Superior temporal gyrus (tissue), 1 donor: ENCODE results near the gene SPTB.
"Not testable (repeated sequence)": the region's sequence is repeated elsewhere in the genome, so short reads cannot be mapped to it uniquely, and the experiment has no call there.

Source experiments
- DNase-seq: peaks from one replicate; pipeline ENCODE4 v3.0.0-alpha.2; 2016; ENCODE audit errors: extremely low spot score

Gene SPTB

DNA sequence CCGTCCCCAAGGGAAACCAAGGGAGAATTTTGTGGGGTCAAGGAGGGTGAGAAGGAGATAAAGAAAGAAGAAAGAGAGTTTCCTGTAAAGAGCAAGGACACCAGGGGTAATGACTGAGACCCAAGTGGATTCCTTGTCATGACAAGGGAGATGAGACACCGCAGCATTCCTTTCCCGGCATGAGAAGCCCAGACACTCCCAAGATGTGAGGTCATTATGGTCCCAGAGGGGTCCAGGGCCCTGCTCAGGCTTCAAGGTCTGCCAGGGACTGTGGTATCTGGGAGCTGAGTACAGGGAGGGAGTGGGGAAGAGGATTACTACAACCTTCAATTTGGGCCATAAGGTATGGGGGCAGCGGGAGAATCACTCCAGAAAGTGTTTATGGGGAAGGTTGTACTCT lies 58.1 kb downstream of the SPTB start:
- DNase-seq: no peak

DNA sequence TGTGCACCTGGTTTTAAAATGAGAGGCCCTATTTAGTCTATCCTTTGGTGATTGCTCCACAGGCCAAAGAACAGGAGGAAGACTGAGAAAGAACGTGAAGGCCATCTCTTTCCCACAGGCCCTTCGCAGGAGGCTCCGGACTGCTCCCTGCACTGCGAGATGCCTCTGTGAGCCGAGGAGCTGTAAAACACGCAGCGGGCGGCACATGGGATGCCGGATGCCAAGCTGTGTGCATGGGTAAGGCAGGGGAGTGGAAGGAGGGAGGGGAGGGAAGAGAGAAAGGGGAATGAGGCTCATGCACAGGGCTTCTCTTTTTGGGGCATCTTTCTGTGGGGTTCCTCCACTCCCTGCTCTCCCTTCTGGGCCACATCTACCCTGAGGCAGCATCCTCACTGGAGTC lies 61.6 kb downstream of the SPTB start:
- no peak for DNase-seq

DNA sequence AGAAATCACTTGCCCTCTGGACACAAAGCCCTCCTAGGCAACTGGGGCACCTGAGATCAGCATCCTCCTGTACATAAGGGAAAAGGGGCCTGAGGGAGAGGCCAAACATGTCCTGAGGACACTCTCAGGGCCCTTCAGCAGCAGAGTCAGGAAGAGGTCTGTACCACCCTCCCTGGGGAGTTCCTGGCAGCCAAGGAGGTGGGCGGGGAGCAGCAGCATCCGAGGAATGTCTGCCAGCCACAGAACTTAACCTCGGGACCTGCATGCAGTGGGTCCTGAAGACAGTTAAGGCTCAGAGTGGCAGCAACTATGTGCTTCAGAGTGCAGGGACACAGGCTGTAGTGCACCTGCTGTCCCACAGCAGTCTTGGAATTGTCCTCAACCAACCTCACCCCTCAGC lies 62.1 kb downstream of the SPTB start:
- no peak for DNase-seq

DNA sequence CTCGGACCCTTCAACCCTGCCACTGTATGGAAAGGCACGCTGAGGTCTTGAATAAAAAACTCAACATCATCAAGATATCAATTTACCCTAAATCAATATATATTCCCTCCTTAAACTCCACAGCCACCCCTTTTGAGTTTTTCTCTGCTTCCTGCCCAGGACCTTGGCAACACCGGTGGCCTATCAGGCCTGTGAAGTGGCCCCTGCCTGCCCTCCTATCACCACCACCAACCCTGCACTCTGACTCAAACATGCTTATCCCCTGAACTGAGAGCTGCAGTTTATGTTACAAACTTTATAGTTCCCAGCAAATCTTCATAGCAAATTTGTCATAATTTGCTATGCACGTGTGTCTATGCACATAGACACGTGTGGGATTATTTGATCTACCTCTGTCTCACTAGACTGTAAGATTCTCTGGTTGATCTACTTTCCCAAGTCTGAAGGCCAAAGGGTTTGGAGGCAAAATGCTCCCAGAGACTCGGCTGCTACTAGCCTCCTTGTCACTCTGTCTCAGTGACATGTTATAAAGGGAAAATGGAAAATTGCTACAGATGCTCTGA lies 63.4 kb downstream of the SPTB start:
- no peak for DNase-seq

DNA sequence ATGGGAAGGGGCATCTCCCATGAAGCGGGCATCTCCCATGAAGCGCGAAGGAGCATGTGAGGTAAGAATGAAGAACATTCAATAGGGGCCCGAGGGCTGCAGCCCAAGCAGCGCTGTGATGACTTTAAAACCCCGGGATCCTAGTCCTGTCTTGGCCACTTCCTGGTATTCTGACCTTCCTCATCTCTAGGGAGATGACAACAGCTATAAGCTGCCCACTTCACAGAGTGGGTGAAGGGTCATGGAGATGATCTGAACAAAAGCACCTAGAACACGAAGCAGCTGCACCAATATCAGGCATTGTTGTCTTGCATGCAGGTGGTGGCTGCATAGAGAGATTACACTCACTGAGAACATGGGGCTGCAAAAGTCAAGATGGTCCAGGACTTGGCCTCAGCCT lies 64.5 kb downstream of the SPTB start:
- no peak for DNase-seq

DNA sequence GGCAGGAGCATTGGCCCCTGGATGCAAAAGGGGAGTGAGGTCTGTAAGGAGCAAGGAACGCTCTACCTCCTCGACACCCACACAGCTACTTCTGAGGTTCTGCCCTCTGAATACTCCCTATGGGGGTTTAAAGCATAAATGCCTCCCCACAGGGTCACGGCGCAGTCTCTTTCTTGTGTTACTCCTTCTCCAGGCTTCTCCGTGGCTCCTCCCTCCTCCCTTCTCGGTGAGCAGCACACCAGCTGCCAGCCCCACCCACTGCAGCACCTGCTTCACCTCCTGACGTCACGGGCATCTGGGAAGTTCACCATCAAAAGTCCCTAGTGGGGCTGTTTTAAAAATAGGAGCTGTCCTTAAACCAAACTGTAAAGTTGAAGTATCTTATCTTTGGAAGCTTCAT lies 67.3 kb downstream of the SPTB start:
- DNase-seq: no peak

DNA sequence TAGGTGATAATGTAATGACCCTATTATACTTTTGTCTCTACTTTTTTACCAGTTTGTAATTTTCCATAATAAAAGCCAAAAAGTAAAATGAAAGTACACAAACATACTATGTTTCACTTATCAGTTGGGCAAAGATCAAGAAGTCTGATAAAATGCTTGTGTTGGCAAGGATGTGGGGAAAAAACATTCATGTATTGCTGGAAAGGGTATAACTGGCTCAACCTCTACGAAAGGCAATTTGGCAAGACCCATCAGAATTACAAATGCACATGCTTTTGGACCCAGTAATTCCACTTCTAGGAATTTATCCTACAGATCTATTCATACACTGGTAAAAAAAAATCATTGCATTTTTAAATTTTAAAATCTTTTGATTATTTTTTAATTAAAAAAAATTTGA lies 68.0 kb downstream of the SPTB start:
- DNase-seq: no peak

DNA sequence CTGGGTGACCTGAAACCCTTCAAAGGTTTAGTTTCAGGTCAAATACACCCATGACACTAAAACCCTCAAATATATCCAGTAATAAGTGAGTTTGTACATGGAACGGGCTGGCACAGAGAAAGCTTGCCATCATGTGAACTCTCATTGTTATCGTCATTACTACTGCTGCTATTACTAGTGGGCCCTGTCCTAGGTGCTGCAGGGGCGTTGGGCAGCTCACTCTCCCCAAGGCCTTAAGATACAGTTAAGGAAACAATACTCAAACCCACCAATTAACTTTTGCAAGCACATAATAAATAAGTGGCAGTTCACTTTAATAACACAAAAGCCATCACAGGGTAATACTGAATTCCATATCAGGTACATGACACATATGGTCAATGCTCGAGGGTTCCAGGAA lies 71.3 kb downstream of the SPTB start:
- no peak for DNase-seq

DNA sequence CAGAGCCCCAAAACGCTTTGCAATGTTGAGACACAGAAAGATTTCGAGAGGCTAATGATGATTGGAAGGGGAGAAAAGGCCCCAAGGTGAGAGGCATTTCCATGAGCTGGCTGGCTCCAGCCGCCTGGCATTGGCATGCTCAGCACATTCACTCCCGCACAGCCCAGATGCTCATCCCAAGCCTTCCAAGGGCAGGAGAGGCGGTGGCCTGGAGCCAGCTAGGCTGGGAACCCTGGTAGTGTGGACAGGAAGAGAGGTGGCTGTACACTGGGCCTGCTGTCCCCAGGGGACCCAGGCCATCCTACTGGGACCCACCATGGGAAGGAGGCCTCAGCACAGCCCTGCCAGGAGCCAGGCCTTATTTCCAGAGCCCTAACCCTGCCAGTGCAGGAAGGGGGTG lies 72.2 kb downstream of the SPTB start:
- DNase-seq: no peak

DNA sequence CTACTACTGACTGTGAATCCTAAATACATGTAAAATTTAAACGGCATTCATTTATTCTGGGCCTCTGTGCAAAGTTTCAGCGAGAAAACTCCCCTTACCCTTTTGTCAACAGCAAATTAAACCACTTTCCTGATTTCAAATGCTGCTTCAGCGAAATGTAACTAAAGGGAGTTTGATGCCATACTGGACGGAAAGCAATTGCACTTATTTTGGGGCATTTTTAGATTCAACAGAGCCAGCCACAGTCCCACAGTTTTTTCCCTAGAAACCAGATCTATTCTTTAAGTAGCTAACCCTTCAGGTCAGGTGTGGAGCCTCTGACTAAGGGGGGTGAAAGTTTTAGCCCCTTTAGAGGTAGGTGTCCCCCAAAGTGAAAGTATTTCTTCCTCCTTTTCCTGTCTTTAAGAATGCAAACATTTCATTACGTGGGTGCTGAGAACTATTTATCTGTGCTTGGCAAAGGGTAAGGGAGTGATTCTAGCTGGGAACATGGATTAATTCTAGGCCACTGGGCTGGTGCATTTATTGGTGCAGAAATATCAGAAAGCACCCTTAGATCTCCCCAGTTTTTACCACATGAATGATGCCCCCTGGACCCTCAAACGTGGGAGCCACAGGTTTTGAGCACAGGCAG lies 72.7 kb downstream of the SPTB start:
- DNase-seq: no peak

DNA sequence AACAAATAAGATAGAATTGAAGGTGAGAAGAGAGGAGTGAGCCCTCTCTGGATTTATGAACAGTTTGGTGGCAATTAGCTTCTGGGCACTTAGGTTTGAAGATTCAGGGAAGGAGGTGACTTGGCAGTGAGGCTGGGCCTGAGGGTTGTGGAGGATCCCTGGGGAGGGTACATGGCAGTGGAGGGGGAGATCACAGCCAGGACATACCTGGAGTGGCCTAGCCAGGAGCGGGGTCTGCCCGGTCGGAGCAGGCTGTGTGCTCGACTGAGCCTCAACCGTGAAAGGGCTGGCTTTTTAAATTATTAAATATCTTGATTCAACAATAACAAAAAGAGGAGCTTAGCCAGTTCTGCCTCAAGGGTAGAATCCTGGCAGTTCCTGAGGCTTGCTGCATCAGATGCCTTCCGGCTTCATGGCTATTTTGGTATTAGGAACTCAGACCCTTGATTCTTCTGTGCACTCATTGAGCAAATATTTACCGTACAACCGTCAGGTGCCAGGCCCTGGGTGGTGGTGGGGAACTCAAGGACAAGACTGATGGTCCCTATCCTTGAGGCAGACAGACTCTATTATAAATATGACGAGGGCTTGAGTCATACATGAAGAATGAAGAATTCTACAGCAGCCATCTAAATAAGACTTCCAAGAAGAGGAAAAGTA lies 73.4 kb downstream of the SPTB start:
- no peak for DNase-seq

DNA sequence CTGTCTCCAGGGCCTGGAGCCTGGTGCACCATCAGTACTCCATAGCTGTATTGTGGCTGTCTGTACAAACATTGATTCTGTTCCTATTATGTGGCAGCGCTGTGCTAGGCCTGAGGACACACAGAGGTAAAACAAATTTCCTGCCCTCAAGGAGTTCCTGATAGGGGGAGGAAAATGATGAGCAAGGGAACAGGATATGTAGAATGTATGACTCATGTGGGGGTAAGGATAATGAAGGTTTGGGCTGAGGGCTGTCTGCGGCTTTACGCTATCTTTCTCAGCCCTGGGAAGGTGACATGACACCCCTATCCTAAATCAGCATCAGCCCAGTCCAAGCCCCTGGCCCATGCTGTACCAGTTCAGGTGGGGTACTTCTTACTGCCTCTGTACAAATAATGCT lies 74.1 kb downstream of the SPTB start:
- DNase-seq: not testable (repeated sequence)

DNA sequence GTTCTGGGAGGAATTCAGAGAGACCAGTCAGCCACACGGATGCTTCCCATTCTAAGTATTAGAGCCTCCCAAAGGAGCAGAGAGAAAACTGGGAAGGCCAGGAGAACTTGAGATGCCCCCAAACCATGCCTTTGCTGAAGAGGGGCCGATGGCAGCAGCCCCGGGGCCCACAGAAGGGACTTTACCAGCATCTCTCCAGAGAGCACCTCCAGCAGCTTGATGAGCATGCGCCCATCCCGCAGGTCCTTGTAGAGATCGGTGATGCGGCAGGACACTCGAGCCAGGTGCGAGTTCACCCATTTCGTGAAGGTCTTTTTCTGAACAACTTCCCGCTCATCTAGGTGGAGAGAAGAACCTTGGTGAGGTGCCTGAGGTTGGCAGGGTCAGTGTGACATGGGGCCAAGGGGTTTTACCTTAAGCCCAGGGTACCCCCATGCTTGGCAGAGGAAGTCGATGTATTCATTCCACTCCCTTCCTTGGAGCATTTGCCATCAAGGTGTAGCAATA lies 74.9 kb downstream of the SPTB start:
- no peak for DNase-seq

DNA sequence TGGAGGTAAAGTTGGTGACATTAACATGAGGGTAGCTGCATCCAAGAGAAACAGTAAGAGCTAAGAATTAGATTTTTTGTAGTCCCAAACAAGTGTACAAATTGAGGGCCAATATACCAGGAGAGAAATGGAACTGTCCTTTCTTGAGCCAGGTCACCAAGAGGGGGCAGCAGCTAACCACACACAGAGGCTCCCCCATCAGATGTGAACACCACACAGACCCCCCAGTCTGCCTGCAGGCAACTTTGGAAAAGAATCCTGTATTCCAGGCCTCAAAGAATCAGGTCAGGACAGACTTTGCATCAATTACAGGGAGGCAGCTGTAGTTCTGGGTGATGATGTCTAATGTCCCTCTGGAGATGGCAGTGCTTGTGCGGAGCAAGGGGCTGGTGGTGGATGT lies 77.9 kb downstream of the SPTB start:
- peak; percentile 20 for DNase-seq

DNA sequence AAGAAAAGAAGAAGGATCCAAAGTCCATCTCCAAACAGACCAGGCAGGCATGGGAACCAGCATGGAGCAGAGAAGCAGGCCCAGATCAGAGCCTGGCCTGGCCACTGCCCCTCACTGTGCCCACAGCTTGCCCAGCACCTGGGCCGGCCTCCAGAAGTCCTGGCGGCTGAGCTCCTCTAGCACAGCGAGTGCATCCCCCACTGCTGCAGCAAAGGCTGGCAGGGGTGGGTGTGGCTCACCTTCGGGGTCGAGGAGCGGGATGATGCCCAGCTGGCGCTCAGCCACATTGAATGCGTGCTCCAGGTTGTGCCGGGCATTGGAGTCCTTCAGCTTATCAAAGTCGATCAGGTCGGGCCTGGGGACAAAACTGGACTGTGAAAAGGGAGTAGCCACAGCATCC lies 78.7 kb downstream of the SPTB start:
- no peak for DNase-seq

DNA sequence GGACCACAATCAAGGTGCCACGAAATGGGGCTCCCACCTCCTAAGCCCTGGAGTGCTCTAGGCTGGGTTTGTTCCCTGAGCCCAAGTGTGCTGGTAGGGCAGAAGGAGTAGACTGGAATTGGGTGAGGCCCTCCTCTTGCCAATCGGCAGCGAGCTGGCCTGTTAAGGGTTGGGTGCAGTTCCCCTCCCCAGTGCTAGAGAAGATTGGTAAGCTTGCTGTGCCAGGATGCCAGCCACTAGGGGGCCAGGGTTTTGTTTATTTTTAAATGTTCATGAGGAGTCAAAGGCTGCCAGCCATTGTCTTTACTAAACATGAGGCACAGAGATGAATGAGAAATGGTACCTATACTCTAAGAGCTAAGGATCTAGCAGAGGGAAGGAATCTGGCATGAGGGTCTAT lies 79.7 kb downstream of the SPTB start:
- peak; percentile 29 for DNase-seq

DNA sequence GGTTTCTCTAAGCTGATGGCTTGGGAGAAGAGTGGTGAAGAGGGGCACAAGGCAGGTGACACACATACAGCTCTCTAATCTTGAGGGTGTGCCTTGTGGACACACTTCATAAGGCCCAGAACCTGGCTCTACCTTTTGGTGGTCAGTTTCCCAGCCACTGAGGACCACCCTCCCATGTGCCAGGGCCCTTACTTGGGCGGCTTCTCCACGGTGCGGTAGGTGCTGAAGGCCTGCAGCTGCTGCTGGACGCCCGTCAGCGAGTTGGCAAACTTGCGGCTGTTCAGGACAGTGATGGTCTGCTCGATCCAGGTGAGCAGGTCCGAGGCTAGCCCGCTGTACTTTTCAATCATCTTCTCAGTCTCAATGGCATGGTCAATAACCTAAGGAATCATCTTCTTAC lies 80.2 kb downstream of the SPTB start:
- DNase-seq: no peak

DNA sequence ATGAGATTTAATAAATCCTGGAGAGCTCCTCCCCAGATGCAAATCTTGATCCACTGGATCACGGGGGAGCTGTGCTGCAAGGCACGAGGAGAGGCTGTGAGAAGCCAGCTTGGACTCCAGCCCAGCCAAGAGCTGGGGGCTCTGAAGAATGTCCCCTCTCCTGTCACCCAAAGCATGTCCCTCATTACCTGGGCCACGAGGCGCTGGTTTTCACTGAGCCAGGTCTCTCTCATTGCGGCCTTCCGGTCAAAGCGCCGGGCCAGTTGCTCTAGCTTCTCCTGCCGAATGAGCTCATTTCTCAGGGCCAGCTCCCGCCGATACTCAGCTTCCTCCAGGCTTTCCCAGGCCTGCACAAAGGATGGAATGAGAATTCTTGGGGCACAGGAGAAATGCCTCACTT lies 83.3 kb downstream of the SPTB start:
- no peak for DNase-seq

DNA sequence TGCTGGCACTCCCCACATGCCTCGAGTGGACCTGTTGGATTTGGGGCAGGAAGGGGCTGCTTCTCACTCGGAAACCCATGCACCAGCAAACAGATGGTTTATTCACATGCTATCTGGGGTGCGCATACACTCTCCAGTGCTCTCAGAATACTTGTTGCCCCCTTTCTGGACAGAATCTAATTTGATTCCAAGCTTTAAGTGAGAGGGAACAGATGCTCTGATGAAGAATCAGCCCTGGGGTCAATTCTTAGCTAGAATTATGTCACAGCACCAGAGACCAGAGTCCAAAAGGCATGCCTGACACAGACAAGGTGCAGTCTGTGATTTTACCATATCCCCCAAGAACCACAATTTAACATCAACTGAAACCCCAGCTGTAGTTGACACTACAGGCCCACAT lies 83.8 kb downstream of the SPTB start:
- DNase-seq: no peak

DNA sequence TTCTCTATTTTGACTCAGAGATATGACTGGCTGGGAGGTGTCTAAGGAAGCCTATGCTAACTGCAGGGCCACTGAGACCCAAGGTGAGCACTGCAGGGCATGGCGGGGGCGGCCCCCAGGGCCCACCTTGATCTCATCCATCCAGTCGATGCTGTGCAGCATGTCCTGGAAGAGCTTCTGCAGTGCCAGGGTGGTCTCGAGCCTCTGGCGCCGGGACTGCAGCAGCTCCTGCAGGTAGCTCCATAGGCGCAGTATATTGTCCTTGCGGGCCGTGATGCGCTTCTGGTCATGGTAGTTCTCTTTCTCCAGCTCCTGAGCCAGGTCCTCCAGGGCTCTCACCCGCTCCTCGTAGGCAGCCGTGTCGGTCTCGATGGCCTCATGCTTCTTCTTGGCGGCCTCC lies 84.5 kb downstream of the SPTB start:
- no peak for DNase-seq

DNA sequence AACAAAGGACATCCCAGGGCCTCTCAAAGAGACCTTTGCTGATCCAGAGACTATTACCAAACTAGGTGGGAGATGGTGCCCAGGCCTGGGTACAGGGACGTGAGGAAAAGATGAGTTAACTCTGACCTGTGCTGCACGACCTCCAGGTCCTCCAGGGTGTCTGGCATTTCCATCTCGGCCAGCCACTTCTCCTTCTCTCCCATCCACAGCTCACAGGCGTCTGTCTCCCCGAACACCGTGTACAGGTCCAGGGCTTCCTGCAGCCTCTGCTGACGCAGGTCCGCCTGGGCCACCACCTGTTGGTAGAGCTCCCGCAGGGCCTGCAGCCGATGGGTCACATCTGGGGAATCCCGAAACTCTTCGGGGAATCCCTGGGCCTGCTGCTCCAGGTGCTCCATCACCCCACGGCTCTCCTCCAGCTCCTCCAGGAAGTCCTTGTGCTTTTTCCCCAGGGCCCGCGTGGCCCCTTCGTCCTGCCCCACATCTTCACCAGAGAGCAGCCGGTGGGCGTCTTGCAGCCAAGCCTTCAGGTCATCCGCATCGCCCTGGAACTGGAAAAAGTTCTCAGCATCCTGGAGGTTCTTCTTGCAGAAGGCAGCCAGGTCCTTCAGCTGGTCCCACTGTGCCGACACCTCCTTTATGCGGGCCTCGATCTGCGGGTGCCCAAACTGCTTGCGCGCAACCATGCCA lies 86.7 kb downstream of the SPTB start:
- no peak for DNase-seq

DNA sequence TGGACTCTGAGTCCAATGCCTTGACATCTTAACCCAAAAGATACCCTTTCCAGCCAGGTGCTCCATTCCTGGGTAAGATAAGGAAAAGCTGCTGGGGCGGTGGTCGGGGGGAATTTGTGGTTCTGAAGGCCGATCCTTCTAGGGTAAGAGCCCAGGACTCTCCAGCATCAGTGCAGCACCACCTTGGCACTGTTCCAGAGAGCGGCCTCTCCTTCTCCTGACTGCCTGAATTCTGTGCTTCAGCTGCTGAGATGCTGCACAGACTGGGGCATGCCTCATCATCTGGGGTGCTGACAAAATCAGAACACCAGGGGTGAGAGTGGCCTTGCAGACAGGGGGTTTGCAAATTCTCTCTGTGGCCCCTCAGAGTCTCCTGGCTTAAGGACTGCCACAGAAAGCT lies 87.5 kb downstream of the SPTB start:
- DNase-seq: no peak

DNA sequence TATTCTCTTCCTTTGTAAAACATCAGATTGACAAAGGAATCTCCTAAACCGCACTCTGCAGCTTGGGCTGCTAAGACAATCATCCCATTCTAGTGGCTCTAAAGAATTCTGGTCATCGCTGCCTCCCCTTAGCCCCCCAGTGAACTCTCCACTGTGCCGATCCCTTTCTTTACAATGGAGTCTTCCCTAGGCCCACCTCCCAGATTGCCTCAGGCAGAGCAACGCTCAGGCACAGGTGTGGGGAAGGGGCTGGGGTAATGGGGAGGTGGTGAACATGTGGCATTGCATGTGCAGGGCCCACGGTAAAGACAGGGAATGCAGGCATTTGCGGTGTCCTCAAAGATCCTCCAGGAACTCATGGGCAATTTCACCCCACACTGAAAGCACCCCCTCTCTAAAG lies 89.2 kb downstream of the SPTB start:
- DNase-seq: no peak
